ENCODE data around the gene ABR. TPM values are rescaled to one million over a fixed set of nuclear protein-coding genes. Genes with fewer than 3 reads are reported as not detected.

ABR gene
- total RNA-seq, 2 donors from 2014 or later: 101 to 130 TPM

DNA sequence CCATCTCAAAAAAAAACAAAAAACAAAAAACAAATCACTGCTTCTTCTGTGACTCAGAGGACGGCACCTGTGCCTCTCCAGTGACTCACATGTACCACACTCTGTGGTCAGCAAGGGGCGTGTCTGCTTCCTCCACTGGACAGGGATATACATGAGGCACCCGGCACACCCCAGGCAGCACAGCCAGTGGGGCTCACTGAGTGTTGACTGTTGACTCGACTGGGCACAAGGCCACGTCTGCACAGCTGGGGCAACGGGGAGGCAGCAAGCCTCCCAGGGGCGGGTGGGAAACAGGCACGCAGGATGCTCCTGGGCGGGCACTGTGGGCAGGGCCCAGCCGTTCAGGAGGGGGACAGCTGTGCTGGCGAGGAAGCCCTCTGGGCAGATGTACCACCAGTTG, 118.8 kb downstream of the ABR start:
- no peaks in the 10 kb centered on the region for H3K9me3 ChIP-seq (ENCODE audit: control insufficient read depth, low read length, poor library complexity, severe bottlenecking)
- H3K4me1 Mint-ChIP-seq: peaks cover 3% of the 10 kb centered on the region
- H3K27ac Mint-ChIP-seq: no peak overlapping the region
- ATAC-seq (peak; percentile 28), DNase-seq (no peak)
- no peaks in the 10 kb centered on the region for H3K27me3 Mint-ChIP-seq
- H3K36me3 Mint-ChIP-seq (ENCODE audit: low read depth): peaks cover 5% of the 10 kb centered on the region
- no peak overlapping the region for H3K4me3 Mint-ChIP-seq

DNA sequence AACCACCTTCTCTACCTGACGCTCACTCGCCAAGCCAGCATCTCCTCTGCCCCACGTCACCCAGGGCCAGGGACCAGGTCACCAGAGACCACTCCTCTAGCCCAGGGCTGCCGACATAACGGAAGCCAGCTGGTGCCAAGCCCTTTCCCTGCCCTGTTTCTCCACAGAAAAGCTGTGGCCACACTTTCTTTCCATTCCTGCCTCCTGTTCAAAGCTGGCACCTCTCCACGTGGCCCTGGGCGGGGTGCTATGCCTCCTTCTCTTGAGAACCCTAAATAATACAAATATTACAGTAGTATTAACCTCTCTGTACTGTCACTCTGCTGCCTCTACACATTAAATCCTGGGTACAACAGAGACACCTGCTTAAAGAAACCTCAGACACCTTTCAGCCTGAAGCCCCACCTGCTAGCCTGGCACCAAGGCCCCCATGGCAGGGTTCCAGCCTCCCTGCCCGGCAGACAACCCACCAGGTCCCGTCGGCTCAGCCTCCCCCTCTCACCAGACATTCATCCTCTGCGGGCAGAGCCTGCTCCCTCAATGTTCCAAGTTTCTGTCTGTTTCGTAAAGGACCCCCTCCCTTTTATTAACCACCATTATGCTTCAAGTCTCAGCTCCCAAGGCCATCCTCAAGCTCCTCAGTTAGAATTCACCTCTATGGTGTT, 120.5 kb downstream of the ABR start:
- Mint-ChIP-seq H3K27me3 (no peaks in the 10 kb centered on the region), H3K27ac (no peak overlapping the region), H3K4me1 (peaks cover 3% of the 10 kb centered on the region), H3K4me3 (no peak overlapping the region), H3K36me3 (ENCODE audit: low read depth) (peaks cover 5% of the 10 kb centered on the region)
- ATAC-seq: no peak
- DNase-seq: no peak
- no peaks in the 10 kb centered on the region for H3K9me3 ChIP-seq (ENCODE audit: control insufficient read depth, low read length, poor library complexity, severe bottlenecking)

DNA sequence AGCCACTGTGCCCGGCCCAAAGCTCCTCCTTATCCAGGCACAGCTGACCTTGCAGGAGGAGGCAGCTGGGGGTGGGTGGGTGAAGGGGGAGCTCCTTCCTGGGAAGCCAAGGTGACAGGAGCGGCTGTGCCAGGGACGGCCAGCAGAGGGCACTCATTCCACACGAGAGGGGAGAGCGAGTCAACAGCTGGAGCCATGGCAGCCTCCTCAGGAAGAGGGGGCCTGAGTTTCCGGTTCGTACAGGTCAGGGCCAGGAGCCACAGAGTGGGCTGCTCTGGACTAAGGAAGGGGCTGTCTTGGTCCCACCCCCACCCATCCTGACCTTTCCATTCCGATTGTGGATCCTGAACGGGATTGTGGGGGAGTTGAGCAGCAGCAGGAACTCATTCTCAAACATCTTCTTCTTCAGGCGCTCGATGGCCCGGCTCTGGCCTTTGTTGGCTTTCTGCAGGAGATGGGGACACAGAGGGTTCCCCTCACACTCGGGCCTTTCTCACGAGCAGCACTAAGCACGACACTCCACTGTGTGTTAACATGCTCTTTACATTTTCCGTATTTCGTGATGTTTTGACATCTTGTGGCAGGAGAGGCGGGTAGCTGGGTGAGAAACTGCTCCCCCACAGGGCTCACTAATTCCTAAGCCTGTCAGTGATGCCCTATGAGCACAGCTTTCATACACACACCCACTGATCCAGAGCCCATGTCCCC, 121.2 kb downstream of the ABR start:
- no peaks in the 10 kb centered on the region for H3K27me3 Mint-ChIP-seq
- H3K4me1 Mint-ChIP-seq: peaks cover 3% of the 10 kb centered on the region
- no peaks in the 10 kb centered on the region for H3K9me3 ChIP-seq (ENCODE audit: control insufficient read depth, low read length, poor library complexity, severe bottlenecking)
- DNase-seq (peak in 1 of 3 donors; percentile 28), ATAC-seq (peak; percentile 40)
- no peak overlapping the region for H3K4me3 Mint-ChIP-seq
- H3K36me3 Mint-ChIP-seq (ENCODE audit: low read depth): peaks cover 5% of the 10 kb centered on the region
- H3K27ac Mint-ChIP-seq: no peak overlapping the region

DNA sequence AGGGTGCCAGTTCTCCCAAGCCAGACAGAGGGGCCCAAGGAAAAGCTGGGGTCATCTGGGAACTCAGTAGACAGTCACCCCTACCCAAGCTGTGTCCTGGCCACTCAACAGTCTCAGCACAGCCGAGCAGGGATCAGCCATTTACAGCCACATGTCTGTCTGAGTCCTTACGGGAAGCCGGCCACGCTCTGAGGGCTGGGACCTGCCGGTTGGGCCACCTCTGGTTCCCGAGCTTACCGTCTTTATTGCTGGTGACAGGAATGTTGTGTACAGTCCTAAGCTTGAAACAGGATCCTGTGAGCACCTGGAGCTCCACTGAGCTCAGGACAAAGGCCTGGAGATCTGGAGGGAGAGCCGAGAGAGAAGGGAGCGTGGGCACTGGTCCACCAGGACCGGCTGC, 123.0 kb downstream of the ABR start:
- H3K4me3 Mint-ChIP-seq: peak overlapping the region; percentile 80

DNA sequence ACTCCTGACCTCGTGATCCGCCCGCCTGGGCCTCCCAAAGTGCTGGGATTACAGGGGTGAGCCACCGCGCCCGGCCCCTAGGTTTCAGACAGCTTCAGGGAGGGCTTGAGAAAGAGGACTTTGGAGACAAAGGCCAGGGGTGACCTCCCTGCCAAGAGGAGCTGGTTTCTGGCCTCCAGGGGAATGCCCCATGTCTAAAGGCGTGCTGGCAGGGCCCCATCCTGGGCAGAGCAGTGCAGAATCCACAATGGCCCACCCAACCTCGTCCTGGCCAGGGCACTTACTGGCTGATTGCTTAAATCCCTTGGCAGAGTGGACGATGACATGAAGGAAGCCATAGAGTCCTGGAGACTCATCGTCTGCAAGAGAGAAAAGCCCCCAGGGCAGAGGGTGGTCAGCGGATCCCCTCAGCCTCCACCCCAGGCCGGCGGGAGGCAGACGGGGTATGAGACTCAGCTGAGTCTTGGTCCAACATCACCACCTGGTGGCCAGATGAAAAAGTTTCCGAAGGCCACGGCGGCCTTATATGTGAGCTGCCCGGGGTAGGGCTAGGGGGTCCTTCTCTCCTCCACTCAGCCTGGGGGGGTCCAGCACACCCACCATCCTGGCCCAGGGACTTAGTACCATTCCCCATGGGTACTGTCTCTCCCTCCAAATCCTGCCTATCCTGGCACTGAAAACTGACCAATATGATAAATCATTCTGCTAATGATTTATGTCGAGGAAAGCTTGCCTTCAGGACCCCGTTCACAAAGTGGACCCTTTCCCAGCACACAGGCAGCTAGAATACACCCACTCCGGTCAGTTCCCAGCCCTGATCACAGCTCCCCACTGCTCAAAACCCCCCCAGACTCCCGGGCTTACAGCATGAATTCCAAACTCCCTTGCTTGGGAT, 123.8 kb downstream of the ABR start:
- Mint-ChIP-seq H3K4me3 (no peak overlapping the region), H3K36me3 (ENCODE audit: low read depth) (peaks cover 5% of the 10 kb centered on the region), H3K27ac (no peak overlapping the region), H3K4me1 (peaks cover 3% of the 10 kb centered on the region), H3K27me3 (no peaks in the 10 kb centered on the region)
- ATAC-seq (peak; percentile 65), DNase-seq (peak in 1 of 3 donors; percentile 28)
- H3K9me3 ChIP-seq (ENCODE audit: control insufficient read depth, low read length, poor library complexity, severe bottlenecking): no peaks in the 10 kb centered on the region

More for the DNA sequence above, 123.0 kb downstream of the ABR start:
- peaks cover 5% of the 10 kb centered on the region for H3K36me3 Mint-ChIP-seq (ENCODE audit: low read depth)
- no peak for ATAC-seq
- no peaks in the 10 kb centered on the region for H3K9me3 ChIP-seq (ENCODE audit: control insufficient read depth, low read length, poor library complexity, severe bottlenecking)
- H3K4me1 Mint-ChIP-seq: peaks cover 3% of the 10 kb centered on the region
- H3K27me3 Mint-ChIP-seq: no peaks in the 10 kb centered on the region
- DNase-seq: no peak
- H3K27ac Mint-ChIP-seq: no peak overlapping the region

DNA sequence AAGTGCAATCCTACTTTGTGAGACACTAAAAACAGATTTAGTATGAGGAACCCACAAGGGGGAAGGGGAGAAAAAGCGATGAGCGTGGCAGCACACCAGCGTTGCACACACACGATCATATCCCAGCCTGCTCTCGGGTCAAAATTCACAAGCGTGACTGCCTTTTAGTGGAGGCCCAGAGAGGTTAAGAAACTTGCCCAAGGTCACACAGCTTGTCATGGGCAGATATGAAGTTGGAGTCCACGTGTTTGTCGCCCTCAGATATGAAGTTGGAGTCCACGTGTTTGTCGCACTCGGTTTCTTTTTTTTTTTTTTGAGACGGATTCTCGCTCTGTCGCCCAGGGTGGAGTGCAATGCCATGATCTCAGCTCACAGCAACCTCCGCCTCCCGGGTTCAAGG, 124.5 kb downstream of the ABR start:
- H3K4me3 Mint-ChIP-seq: no peak overlapping the region
- H3K27me3 Mint-ChIP-seq: no peaks in the 10 kb centered on the region
- no peak overlapping the region for H3K27ac Mint-ChIP-seq
- no peaks in the 10 kb centered on the region for H3K9me3 ChIP-seq (ENCODE audit: control insufficient read depth, low read length, poor library complexity, severe bottlenecking)
- H3K4me1 Mint-ChIP-seq: peaks cover 3% of the 10 kb centered on the region
- ATAC-seq: no peak
- no peak for DNase-seq
- H3K36me3 Mint-ChIP-seq (ENCODE audit: low read depth): peaks cover 5% of the 10 kb centered on the region

DNA sequence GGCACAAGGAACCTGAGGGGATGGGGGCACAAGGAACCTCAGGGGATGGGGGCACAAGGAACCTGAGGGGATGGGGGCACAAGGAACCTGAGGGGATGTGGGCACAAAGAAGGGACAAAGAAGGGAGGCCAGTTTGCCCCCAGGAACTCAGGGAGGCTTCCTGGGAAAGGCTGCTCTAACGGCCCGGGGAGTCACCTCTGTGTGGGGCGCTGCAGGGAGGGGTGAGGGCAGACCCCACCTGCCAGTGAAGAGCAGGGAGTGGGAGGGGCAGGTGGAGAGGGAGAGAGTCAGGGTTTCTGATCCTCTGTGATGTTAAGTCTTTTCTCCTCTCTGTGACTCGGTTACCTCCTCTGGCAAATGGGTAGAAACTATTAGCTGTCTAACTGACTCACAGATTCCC, 125.1 kb downstream of the ABR start:
- ATAC-seq (no peak), DNase-seq (no peak)
- Mint-ChIP-seq H3K27me3 (no peaks in the 10 kb centered on the region), H3K27ac (no peak overlapping the region), H3K4me3 (no peak overlapping the region), H3K36me3 (ENCODE audit: low read depth) (peaks cover 5% of the 10 kb centered on the region), H3K4me1 (peaks cover 3% of the 10 kb centered on the region)
- H3K9me3 ChIP-seq (ENCODE audit: control insufficient read depth, low read length, poor library complexity, severe bottlenecking): no peaks in the 10 kb centered on the region

DNA sequence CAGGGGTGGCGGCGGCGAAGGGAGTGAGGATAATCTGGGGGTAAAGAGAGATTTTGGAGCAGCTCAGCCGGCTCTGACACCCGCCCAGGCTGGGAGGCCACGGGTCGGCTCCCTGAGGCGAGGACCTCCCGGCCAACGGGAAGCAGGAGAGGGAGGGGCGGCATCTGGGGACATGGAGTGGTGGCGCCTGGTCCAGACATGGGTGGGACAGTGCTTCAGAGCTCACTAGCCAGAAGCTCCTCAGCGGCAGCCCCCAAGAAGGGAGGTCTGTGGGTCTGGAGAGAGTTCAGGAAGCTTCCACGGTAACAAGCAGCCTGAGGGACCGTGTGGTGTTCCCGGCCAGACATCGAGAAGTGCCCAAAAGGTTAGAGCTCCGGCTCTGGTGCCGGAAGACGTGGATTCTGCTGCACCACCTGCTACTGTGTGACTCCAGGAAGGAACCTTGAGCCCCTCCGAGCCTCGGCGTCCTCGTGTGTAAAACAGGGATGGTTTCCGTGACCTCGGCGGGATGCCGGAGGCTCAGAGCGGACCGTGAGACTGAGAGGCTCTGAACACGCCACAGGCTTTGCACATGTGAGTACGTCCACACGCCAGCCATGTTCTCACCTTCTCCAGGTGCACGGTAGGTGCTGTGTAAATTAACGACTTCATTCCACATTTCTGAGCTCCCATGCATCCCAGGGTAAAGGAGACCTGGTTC, 126.0 kb downstream of the ABR start:
- peaks cover 3% of the 10 kb centered on the region for H3K4me1 Mint-ChIP-seq
- H3K36me3 Mint-ChIP-seq (ENCODE audit: low read depth): peaks cover 3% of the 10 kb centered on the region
- ATAC-seq: no peak
- no peaks in the 10 kb centered on the region for H3K27me3 Mint-ChIP-seq
- no peak overlapping the region for H3K4me3 Mint-ChIP-seq
- H3K27ac Mint-ChIP-seq: no peak overlapping the region
- no peaks in the 10 kb centered on the region for H3K9me3 ChIP-seq (ENCODE audit: control insufficient read depth, low read length, poor library complexity, severe bottlenecking)
- DNase-seq: no peak

DNA sequence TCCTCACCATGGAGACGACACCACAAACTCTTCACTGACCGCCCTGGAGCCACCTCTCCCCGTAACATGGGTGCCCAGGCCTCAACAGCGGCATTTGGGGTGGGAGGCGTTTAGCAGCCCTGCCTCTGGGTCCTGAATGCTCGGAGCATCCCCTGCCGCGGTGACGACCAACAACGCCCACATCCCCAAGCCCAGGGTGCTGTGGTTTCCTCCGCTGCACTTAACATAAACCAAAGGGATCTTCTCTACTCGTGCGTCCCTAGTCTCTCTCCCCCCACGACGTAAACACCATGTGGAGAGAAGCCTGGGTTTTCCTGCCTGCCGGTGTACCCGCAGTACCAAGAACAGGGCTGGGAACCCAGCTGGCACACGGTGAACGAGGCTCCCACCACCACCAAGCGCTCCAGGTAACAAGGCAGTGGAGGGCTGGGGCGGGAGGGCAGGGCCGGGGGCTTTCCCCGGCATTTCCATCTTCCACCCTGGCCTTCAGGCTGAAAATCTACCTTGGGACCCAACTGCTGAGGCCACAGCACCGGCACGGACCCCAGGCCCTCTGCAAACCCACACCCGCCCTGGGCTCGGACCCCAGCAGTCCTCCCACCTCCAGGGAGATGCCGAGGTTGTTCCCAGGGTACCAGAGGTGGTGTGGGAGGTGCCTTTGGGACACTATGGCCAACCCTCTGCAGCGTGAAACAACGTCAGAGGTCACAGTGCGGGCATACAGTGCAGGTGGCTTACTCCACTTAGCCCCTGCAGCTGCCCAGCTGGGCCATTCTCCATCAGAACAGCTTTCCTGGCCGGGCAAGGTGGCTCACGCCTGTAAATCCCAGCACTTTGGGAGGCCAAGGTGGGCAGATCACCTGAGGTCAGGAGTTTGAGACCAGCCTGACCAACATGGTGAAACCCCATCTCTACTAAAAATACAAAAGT, 128.5 kb downstream of the ABR start:
- H3K9me3 ChIP-seq (ENCODE audit: control insufficient read depth, low read length, poor library complexity, severe bottlenecking): no peaks in the 10 kb centered on the region
- DNase-seq: no peak
- no peak for ATAC-seq
- Mint-ChIP-seq H3K4me3 (no peak overlapping the region), H3K27ac (peak overlapping the region; percentile 70), H3K36me3 (ENCODE audit: low read depth) (no peaks in the 10 kb centered on the region), H3K4me1 (peaks cover 2% of the 10 kb centered on the region), H3K27me3 (no peaks in the 10 kb centered on the region)

DNA sequence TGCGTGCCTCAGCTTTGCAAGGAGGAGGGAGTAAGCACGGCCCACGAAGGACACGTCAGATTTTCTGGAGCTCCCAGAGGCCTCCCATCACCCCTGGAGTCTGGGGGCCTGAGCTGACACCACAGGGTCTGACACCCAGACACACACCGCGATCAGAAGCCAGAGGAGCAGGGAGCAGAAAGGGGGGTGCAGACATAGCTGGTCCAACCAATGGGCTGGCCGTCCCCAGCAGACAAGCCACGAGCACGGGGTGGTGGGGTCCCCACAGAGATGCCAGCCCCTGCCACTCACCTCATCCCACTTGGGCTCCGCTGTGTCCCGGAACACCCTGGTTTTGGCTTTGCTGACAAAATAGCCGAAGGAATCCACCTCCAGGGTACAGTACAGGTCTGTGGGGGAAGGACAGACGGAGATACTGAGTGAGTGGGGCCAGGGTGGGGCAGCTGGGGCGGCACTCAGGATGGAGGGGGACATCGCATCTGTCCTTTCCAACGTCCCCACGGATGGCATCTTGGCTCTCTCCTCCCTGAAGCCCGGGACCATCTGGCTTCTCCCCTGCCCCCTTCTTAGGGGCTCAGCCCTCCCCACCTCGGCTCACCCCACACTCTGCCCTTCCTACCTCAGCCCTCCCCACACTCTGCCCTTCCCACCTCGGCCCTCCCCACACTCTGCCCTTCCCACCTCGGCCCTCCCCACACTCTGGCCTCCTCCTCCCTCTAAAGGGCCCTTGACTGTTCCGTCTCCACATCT, 129.4 kb downstream of the ABR start:
- H3K27me3 Mint-ChIP-seq: no peaks in the 10 kb centered on the region
- ATAC-seq: no peak
- DNase-seq: no peak
- peak overlapping the region; percentile 70 for H3K27ac Mint-ChIP-seq
- H3K36me3 Mint-ChIP-seq (ENCODE audit: low read depth): peaks cover under 1% of the 10 kb centered on the region
- H3K4me3 Mint-ChIP-seq: peak overlapping the region; percentile 19
- no peaks in the 10 kb centered on the region for H3K9me3 ChIP-seq (ENCODE audit: control insufficient read depth, low read length, poor library complexity, severe bottlenecking)
- H3K4me1 Mint-ChIP-seq: peaks cover 5% of the 10 kb centered on the region

DNA sequence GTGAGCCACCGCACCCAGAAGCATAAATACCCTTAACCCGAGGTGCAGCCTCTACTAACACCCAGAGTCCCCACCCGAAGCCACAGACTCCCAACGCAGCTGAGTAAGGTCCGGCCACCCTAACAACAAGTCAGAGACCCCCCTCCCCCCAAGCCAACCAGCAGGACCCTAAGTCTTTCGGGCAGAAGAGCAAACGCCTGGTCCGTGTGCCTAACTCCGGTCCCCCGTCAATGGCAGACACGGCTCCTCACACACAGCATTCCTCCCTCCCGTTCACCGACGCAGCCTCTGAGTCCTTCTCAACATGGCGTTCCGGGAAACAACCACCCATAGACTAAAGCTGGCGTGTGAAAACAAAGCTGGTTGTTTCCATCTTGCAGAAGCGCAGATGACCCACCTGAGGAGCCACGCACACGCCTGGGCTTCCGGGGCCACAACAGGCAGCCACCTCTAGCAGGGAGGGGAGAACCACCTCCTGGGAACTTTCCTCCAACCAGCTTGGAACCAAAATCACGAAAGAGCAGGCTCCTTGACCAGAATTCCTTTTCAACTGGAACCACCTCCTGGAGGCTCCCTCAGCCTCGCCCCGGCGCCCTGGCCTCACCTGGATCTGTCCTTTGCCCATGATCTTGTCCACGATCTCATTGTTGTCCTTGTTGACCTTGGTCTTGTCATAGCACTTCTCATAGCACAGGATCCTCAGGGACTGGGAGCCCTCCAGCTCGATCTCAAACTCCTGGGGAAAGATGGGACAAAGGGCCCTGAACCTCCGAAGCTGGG, 130.1 kb downstream of the ABR start:
- no peaks in the 10 kb centered on the region for H3K27me3 Mint-ChIP-seq
- ATAC-seq (no peak), DNase-seq (no peak)
- peaks cover 12% of the 10 kb centered on the region for H3K4me1 Mint-ChIP-seq
- H3K27ac Mint-ChIP-seq: peak overlapping the region; percentile 19
- H3K4me3 Mint-ChIP-seq: peak overlapping the region; percentile 19
- no peaks in the 10 kb centered on the region for H3K9me3 ChIP-seq (ENCODE audit: control insufficient read depth, low read length, poor library complexity, severe bottlenecking)
- H3K36me3 Mint-ChIP-seq (ENCODE audit: low read depth): peaks cover 2% of the 10 kb centered on the region
